Upper lobe of left lung (tissue), 6 donors: ENCODE measurements around the gene PNPLA8. TPM values are rescaled to one million over a fixed set of nuclear protein-coding genes. Genes with fewer than 3 reads are reported as not detected.
A peak's percentile ranks its signal among the peaks of the same experiment; 100 is the strongest.

Experiments
- ATAC-seq, 2 donors: fragments of 200-7000 bp; cut with Tn5 transposase; one replicate each; pipeline ENCODE4 v1.9.1; 2022; ENCODE audit warnings: mild to moderate bottlenecking in 2 of 2, moderate library complexity in 2 of 2; ENCODE audit not compliant: low FRiP score in 2 of 2
- DNase-seq, 2 donors: peaks; one replicate each; pipeline ENCODE4 v3.0.0-alpha.2; 2019 to 2020
- H3K27ac ChIP-seq, 4 donors: fragments of 200-600 bp; sonication (generic); one replicate each; pipeline ENCODE4 v1.5.1; 2016 to 2019
- H3K27me3 ChIP-seq, 4 donors: fragments of 200-600 bp; sonication (generic); one replicate each; pipeline ENCODE4 v1.5.1; 2017 to 2019
- H3K36me3 ChIP-seq, 4 donors: fragments of 200-600 bp; sonication (generic); one replicate each; pipeline ENCODE4 v1.5.1; 2016 to 2019
- H3K4me1 ChIP-seq, 4 donors: fragments of 200-600 bp; sonication (generic); one replicate each; pipeline ENCODE4 v1.5.1; 2018 to 2019
- H3K4me3 ChIP-seq, 4 donors: fragments of 200-600 bp; sonication (generic); one replicate each; pipeline ENCODE4 v1.5.1; 2017 to 2019; ENCODE audit warnings: mild to moderate bottlenecking in 2 of 4, moderate library complexity in 1 of 4
- H3K9me3 ChIP-seq, 4 donors: fragments of 200-600 bp; sonication (generic); one replicate each; pipeline ENCODE4 v1.5.1; 2018 to 2019
- EP300 ChIP-seq, 4 donors: sonication (generic); formaldehyde crosslinking; IDR thresholded peaks; one replicate each; pipeline ENCODE4 v1.5.1; 2017; ENCODE audit warnings: antibody characterized with exemption in 4 of 4, control low read depth in 2 of 4
- POLR2A ChIP-seq, 4 donors: fragments of 450-650 bp; IDR thresholded peaks; one replicate each; pipeline ENCODE4 v1.5.1; 2016 to 2017; ENCODE audit warnings: antibody characterized with exemption in 4 of 4, mild to moderate bottlenecking in 2 of 4
- POLR2AphosphoS5 ChIP-seq, 2 donors: sonication (generic); formaldehyde crosslinking; IDR thresholded peaks; one replicate each; pipeline ENCODE4 v1.5.1; 2017; ENCODE audit warnings: antibody characterized with exemption in 2 of 2
- WGBS, 2 donors: methylation state at CpG; one replicate each; pipeline ENCODE4 v1.1.5; 2017 to 2018; 5-methylcytosine and 5-hydroxymethylcytosine counted together
- total RNA-seq, 6 donors: library from RNA; depleted of rRNA in 4 of 6; stranded (reverse); fragments of >200 nt in 4 of 6; gene quantifications; one replicate each; pipeline versions ENCODE4 v1.1.0 to v1.2.1, GENCODE V29; 2016 to 2021
- TF ChIP-seq, protein P1 (sequence below), 6 experiments: fragments of 450-650 bp in 4 of 6; fragments of 200-600 bp in 2 of 6; sonication (generic) in 2 of 6; IDR thresholded peaks; one replicate each; pipeline ENCODE4 v1.5.1; 2016 to 2019; ENCODE audit warnings: antibody characterized with exemption in 6 of 6
- donor health status: DM: no; HTN: no; CAD: no; lungs with moderate emphysema.
- donor health status: DM: no; HTN: yes; CAD: no; lungs with severe emphysema.

Gene PNPLA8
- total RNA-seq, 6 donors from 2014 or later, result 6.5 to 39.1 (median 23.9) TPM

DNA sequence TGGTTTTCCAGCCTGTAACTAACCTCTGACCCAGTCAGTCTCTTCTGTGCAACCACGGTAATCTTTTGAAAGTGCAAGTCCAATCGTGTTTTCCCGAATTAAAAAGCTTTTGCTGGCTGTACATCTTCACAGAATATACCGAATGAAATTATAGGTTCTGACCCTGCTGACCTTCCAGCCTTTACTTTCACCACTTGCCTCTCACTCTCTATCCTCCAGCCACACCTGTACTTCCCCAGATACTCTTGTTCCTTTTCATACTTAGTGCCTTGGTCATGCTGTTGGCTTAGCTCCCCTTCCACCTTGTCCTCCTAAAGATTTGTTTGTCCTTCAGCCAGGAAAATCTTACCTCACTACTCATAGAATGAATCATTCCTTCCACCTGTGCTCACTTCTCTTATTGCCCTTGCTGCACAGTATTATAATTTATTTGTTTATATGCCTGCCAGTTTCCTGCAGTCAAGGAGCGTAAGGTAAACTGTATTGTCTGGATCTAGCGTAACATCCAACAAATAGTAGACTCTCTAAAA lies 2.3 kb upstream of the PNPLA8 start:
- TF ChIP-seq POLR2A (IDR thresholded peaks at IDR 0.05) (no peak), POLR2AphosphoS5 (IDR thresholded peaks at IDR 0.05) (no peak), EP300 (IDR thresholded peaks at IDR 0.05) (no peak)
- TF ChIP-seq, protein P1, sequence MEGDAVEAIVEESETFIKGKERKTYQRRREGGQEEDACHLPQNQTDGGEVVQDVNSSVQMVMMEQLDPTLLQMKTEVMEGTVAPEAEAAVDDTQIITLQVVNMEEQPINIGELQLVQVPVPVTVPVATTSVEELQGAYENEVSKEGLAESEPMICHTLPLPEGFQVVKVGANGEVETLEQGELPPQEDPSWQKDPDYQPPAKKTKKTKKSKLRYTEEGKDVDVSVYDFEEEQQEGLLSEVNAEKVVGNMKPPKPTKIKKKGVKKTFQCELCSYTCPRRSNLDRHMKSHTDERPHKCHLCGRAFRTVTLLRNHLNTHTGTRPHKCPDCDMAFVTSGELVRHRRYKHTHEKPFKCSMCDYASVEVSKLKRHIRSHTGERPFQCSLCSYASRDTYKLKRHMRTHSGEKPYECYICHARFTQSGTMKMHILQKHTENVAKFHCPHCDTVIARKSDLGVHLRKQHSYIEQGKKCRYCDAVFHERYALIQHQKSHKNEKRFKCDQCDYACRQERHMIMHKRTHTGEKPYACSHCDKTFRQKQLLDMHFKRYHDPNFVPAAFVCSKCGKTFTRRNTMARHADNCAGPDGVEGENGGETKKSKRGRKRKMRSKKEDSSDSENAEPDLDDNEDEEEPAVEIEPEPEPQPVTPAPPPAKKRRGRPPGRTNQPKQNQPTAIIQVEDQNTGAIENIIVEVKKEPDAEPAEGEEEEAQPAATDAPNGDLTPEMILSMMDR (IDR thresholded peaks at IDR 0.05), result no peak
- DNase-seq (no peak), ATAC-seq (no peak)
- Histone ChIP-seq H3K4me3 (no peak overlapping the region), H3K27ac (no peak overlapping the region), H3K9me3 (no peaks in the 10 kb centered on the region), H3K4me1 (peaks cover 16 to 25% (median 20%) of the 10 kb centered on the region in 4 donors), H3K36me3 (no peaks in the 10 kb centered on the region), H3K27me3 (no peaks in the 10 kb centered on the region)
- 94 to 96% methylated on average over 6 of the region's 6 CpGs for WGBS, 2 donors

DNA sequence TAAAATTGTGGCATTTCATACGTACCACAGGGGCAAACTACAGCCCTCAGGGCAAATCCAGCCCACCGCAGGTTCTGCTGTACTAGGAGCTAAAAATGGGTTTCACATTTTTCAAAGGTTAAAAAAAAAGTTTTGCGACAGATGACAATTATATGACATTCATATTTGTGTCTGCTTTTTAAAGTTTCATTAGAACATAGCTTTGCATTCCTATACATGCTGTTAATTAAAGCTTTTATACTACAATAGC lies 758 bp upstream of the PNPLA8 start:
- no peaks in the 10 kb centered on the region for H3K36me3 ChIP-seq
- no peaks in the 10 kb centered on the region for H3K27me3 ChIP-seq
- H3K9me3 ChIP-seq, result no peaks in the 10 kb centered on the region
- no peak for DNase-seq
- no peak for ATAC-seq
- H3K4me1 ChIP-seq, result peaks cover 20 to 30% (median 25%) of the 10 kb centered on the region in 4 donors
- TF ChIP-seq, protein P1 (IDR thresholded peaks at IDR 0.05), result no peak
- TF ChIP-seq POLR2AphosphoS5 (IDR thresholded peaks at IDR 0.05) (no peak), POLR2A (IDR thresholded peaks at IDR 0.05) (no peak), EP300 (IDR thresholded peaks at IDR 0.05) (no peak)
- H3K27ac ChIP-seq, result peak overlapping the region; percentile 97 to 99 (median 99)
- 4 to 11% methylated on average over 3 of the region's 3 CpGs for WGBS, 2 donors
- H3K4me3 ChIP-seq, result peak overlapping the region; percentile 38 to 69 (median 66)

DNA sequence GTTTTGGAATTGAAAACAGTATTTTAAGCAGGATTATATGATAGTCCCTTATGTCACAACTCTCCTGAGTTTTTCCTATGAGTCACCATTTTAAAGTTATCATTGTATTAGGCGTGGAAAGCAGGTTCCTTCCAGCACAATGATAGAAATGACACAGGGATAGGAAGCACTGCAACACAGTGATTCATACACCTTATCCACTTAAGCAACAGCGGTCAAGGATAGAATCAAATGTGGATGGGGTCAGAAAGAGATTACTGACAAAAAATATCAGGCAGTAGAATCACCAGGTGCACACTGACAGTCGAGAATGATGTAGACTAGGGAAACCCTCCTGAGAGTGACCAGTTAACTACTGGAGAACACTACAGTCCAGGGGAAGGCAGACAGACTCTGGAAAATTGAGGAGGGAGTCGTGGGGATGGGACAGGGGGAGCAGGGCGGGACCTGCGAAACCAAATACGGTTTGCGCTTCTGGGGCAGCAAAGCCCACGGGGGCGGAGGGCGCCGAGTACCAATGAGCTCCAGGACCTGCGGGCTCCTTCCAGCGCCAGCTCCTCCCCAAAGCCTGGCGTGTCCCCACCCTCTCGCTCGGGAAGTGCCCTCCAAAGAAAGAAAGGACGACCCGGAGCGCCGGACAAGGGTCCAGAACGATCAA lies 479 bp downstream of the PNPLA8 start:
- Histone ChIP-seq H3K27ac (peak overlapping the region; percentile 97 to 99 (median 99)), H3K9me3 (no peaks in the 10 kb centered on the region), H3K36me3 (no peaks in the 10 kb centered on the region), H3K4me1 (peaks cover 26 to 36% (median 31%) of the 10 kb centered on the region in 4 donors), H3K27me3 (no peaks in the 10 kb centered on the region), H3K4me3 (peak overlapping the region; percentile 63 to 69 (median 66))
- ATAC-seq (peak; percentile 89), DNase-seq (peak in 1 of 2 donors; percentile 94)
- WGBS, 2 donors, result 0 to 1% methylated on average over 15 to 21 of the region's 22 CpGs
- TF ChIP-seq EP300 (IDR thresholded peaks at IDR 0.05), result no peak
- TF ChIP-seq POLR2A (IDR thresholded peaks at IDR 0.05), result no peak
- TF ChIP-seq, protein P1 (IDR thresholded peaks at IDR 0.05), result peak in 1 of 6 experiments; percentile 44
- TF ChIP-seq POLR2AphosphoS5 (IDR thresholded peaks at IDR 0.05), result peak in 1 of 2 donors; percentile 10

DNA sequence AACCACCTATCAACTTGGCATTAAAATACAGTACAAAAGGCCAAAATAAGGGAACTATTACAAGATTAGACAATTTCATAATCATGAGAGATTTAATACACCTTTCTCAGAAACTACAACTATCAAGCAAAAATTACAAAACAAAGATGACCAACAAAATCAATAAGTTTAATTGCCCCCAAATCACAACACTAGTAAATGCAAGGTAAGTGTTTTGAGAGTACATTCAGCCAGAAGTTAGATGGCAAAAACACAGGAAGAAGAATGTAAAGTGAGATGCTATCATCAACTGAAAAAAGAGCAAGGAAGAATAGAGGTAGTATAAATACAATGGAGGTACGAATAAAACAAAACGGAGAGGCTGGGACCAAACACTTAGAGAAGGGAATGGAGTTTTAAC lies 3.2 kb downstream of the PNPLA8 start:
- Histone ChIP-seq H3K27me3 (no peaks in the 10 kb centered on the region), H3K27ac (no peak overlapping the region), H3K36me3 (peaks cover 0 to 18% (median 4%) of the 10 kb centered on the region in 4 donors), H3K4me3 (no peak overlapping the region), H3K9me3 (no peaks in the 10 kb centered on the region), H3K4me1 (peaks cover 29 to 42% (median 31%) of the 10 kb centered on the region in 4 donors)
- DNase-seq, result no peak
- TF ChIP-seq POLR2AphosphoS5 (IDR thresholded peaks at IDR 0.05) (no peak), EP300 (IDR thresholded peaks at IDR 0.05) (no peak), POLR2A (IDR thresholded peaks at IDR 0.05) (no peak)
- TF ChIP-seq, protein P1 (IDR thresholded peaks at IDR 0.05), result no peak
- no peak for ATAC-seq
- 81 to 87% methylated on average over 2 of the region's 2 CpGs for WGBS, 2 donors

DNA sequence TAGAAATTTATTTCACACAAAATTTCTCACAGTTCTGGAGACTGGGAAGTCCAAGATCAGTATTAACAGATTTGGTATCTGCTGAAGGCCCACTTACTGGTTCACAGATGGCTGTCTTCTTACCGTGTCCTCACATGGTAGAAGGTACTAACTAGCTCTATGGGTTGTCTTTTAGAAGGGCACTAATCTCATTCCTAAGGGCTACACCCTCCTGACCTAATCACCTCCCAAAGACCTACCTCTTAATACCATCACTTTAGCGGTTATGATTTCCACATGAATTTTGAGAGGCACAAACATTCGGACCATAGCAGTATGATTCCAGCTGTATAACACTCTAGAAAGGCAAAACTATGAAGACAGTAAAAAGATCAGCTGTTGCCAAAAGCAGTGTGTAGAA lies 8.0 kb downstream of the PNPLA8 start:
- no peak for DNase-seq
- no peak for ATAC-seq
- Histone ChIP-seq H3K27me3 (no peaks in the 10 kb centered on the region), H3K4me3 (no peak overlapping the region), H3K27ac (no peak overlapping the region), H3K9me3 (no peaks in the 10 kb centered on the region), H3K4me1 (peaks cover 7 to 26% (median 14%) of the 10 kb centered on the region in 4 donors), H3K36me3 (peaks cover 0 to 49% (median 15%) of the 10 kb centered on the region in 4 donors)
- WGBS, 2 donors, result 99 to 100% methylated on average over 3 of the region's 3 CpGs
- TF ChIP-seq POLR2AphosphoS5 (IDR thresholded peaks at IDR 0.05), result no peak
- no peak for TF ChIP-seq EP300 (IDR thresholded peaks at IDR 0.05)
- no peak for TF ChIP-seq POLR2A (IDR thresholded peaks at IDR 0.05)
- TF ChIP-seq, protein P1 (IDR thresholded peaks at IDR 0.05), result no peak
